ENCODE measurements around the gene NCKAP1. TPM values are rescaled to one million over a fixed set of nuclear protein-coding genes. Genes with fewer than 3 reads are reported as not detected.
"Not testable (repeated sequence)": the region's sequence is repeated elsewhere in the genome, so short reads cannot be mapped to it uniquely, and the experiment has no call there.

NCKAP1 gene
- total RNA-seq, 1 donor from 2014 or later: 13.2 TPM

DNA sequence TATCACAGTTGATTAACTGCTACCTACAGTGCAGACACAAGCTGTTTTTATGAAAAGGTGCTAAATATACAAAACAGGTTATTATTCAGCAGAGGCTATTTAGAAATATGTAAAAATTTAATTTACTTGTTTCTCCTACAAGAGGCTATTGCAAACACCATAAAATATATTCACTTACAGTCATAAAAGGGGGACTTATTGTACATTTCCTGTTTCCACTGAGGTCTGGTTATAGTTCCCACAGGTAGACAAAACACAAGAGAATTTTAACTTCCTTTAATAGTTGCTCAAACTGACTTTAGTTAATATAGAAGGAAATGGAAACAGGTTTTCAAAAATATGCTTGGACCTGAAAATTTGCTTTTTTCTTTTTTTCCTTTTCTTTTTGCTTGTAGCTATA lies 131.8 kb downstream of the NCKAP1 start:
- Mint-ChIP-seq H3K4me1 (ENCODE audit: low read depth) (no peaks in the 10 kb centered on the region), H3K36me3 (ENCODE audit: low read depth) (no peaks in the 10 kb centered on the region), H3K9me3 (no peaks in the 10 kb centered on the region), H3K4me3 (ENCODE audit: low read depth) (no peak overlapping the region), H3K27ac (no peak overlapping the region), H3K27me3 (ENCODE audit: low read depth) (peaks cover 2% of the 10 kb centered on the region)
- intact Hi-C loops (cut with micrococcal nuclease): no loop called here
- no peak for DNase-seq (ENCODE audit: low spot score)

DNA sequence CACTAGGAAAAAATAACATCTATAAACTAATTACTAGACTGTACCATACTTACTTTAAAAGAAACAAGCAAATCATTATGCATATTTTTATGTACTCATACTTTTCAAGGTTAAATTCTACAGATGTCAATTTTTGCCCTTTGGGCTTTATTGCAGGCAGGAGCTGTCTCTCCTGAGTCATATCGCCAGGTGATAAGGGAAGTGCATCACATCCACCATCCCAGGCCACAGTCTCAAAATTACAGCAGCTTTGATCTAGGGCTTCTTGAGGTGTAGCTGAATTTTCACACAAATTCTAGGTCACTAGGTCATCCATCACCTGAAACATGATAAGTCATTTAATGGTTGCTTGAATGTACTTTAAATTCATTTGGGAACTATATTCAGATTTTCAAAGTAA lies 133.4 kb downstream of the NCKAP1 start:
- H3K27ac Mint-ChIP-seq: no peak overlapping the region
- no peak overlapping the region for H3K4me3 Mint-ChIP-seq (ENCODE audit: low read depth)
- H3K36me3 Mint-ChIP-seq (ENCODE audit: low read depth): no peaks in the 10 kb centered on the region
- DNase-seq (ENCODE audit: low spot score): no peak
- peaks cover 2% of the 10 kb centered on the region for H3K27me3 Mint-ChIP-seq (ENCODE audit: low read depth)
- no peaks in the 10 kb centered on the region for H3K9me3 Mint-ChIP-seq
- no peaks in the 10 kb centered on the region for H3K4me1 Mint-ChIP-seq (ENCODE audit: low read depth)
- intact Hi-C loops (cut with micrococcal nuclease): no loop called here

DNA sequence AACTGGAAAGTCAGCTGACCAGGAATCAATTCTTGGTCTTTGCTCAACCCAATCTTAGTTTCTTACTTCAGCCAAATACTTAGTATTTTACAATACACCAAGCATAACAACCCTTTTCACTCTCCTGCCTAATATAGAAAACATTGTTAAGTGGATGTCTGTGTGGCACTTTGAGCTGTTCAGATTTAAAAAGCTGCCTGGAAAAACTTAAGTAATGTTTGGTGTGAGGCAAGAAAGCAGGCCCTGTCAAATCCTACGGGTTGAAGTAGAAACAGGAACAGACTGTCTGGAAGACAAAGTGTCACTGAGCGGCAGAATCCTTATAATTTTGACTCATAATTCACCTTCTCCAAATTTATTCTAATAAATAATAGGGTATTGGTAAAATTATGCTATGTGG lies 134.7 kb downstream of the NCKAP1 start:
- no peaks in the 10 kb centered on the region for H3K9me3 Mint-ChIP-seq
- no peak overlapping the region for H3K27ac Mint-ChIP-seq
- intact Hi-C loops (cut with micrococcal nuclease): no loop called here
- no peak for DNase-seq (ENCODE audit: low spot score)
- H3K4me3 Mint-ChIP-seq (ENCODE audit: low read depth): no peak overlapping the region
- H3K4me1 Mint-ChIP-seq (ENCODE audit: low read depth): no peaks in the 10 kb centered on the region
- peaks cover 2% of the 10 kb centered on the region for H3K27me3 Mint-ChIP-seq (ENCODE audit: low read depth)
- H3K36me3 Mint-ChIP-seq (ENCODE audit: low read depth): no peaks in the 10 kb centered on the region

DNA sequence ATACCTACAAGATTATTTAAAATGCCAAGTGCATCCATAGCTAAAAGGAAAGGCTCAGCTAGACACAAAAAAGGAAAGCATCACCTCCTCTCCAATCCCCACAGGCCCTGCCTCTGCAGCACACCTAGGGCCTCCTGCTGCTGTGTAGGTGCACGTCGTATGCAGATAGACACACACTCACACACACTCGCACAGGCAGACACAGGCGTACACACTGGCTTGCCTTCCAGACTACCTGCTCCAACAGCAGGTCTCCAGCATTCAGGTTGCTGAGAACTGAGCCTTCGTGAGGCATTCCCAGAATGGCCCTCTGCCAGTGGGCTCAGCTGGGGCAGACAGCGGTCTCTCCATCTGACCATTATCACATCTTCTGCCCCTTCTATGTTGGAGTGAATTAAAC lies 136.5 kb downstream of the NCKAP1 start:
- H3K4me3 Mint-ChIP-seq (ENCODE audit: low read depth): no peak overlapping the region
- intact Hi-C loops (cut with micrococcal nuclease): no loop called here
- DNase-seq (ENCODE audit: low spot score): no peak
- no peaks in the 10 kb centered on the region for H3K9me3 Mint-ChIP-seq
- H3K27me3 Mint-ChIP-seq (ENCODE audit: low read depth): peaks cover 4% of the 10 kb centered on the region
- H3K36me3 Mint-ChIP-seq (ENCODE audit: low read depth): no peaks in the 10 kb centered on the region
- H3K4me1 Mint-ChIP-seq (ENCODE audit: low read depth): no peaks in the 10 kb centered on the region
- H3K27ac Mint-ChIP-seq: no peak overlapping the region

- Mint-ChIP-seq H3K27ac (no peak overlapping the region), H3K27me3 (ENCODE audit: low read depth) (peaks cover 5% of the 10 kb centered on the region), H3K9me3 (no peaks in the 10 kb centered on the region), H3K36me3 (ENCODE audit: low read depth) (no peaks in the 10 kb centered on the region), H3K4me3 (ENCODE audit: low read depth) (no peak overlapping the region), H3K4me1 (ENCODE audit: low read depth) (no peaks in the 10 kb centered on the region)
- no peak for DNase-seq (ENCODE audit: low spot score)
- intact Hi-C loops (cut with micrococcal nuclease): no loop called here
Measured at GRCh38 chr2:182898718-182899117, 139.5 kb downstream of the NCKAP1 start.

GRCh38 chr2:182897137-182897536 lies 141.1 kb downstream of the NCKAP1 start:
- intact Hi-C loops (cut with micrococcal nuclease): no loop called here
- Mint-ChIP-seq H3K9me3 (no peaks in the 10 kb centered on the region), H3K4me1 (ENCODE audit: low read depth) (no peaks in the 10 kb centered on the region), H3K27me3 (ENCODE audit: low read depth) (peaks cover 5% of the 10 kb centered on the region), H3K36me3 (ENCODE audit: low read depth) (no peaks in the 10 kb centered on the region), H3K4me3 (ENCODE audit: low read depth) (no peak overlapping the region), H3K27ac (no peak overlapping the region)
- no peak for DNase-seq (ENCODE audit: low spot score)

- Mint-ChIP-seq H3K4me1 (ENCODE audit: low read depth) (no peaks in the 10 kb centered on the region), H3K36me3 (ENCODE audit: low read depth) (no peaks in the 10 kb centered on the region), H3K9me3 (no peaks in the 10 kb centered on the region), H3K27ac (no peak overlapping the region), H3K4me3 (ENCODE audit: low read depth) (no peak overlapping the region), H3K27me3 (ENCODE audit: low read depth) (peaks cover 5% of the 10 kb centered on the region)
- intact Hi-C loops (cut with micrococcal nuclease): no loop called here
- DNase-seq (ENCODE audit: low spot score): no peak
Measured at GRCh38 chr2:182895798-182896197, 142.5 kb downstream of the NCKAP1 start.

- intact Hi-C loops (cut with micrococcal nuclease): no loop called here
Measured at GRCh38 chr2:182895169-182895568, 143.1 kb downstream of the NCKAP1 start.

DNA sequence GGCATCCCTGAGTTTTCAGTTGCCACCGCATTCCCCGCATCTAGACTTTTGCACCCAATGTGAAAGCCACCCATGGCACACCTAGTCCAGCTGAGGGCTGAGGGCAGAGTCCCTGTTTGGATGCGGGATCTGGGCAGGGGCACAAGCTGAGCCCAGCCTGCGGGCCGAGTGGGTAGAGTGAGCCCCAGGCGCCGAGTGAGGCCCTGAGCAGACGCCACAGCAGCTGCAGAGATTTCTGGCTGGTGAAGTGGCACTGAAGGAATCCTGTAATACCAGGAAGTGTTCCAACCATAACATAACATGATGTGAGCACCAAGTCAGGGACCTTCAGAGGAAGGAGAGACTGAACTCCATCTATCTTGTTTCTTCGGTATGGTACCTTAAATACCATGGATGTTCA lies 144.1 kb downstream of the NCKAP1 start:
- Mint-ChIP-seq H3K27me3 (ENCODE audit: low read depth) (peaks cover 5% of the 10 kb centered on the region), H3K27ac (no peak overlapping the region), H3K36me3 (ENCODE audit: low read depth) (no peaks in the 10 kb centered on the region), H3K4me3 (ENCODE audit: low read depth) (no peak overlapping the region), H3K4me1 (ENCODE audit: low read depth) (no peaks in the 10 kb centered on the region), H3K9me3 (no peaks in the 10 kb centered on the region)
- intact Hi-C loops (cut with micrococcal nuclease): no loop called here
- DNase-seq (ENCODE audit: low spot score): no peak

More at GRCh38 chr2:182895169-182895568, 143.1 kb downstream of the NCKAP1 start:
- no peak overlapping the region for H3K4me3 Mint-ChIP-seq (ENCODE audit: low read depth)
- DNase-seq (ENCODE audit: low spot score): no peak
- no peaks in the 10 kb centered on the region for H3K9me3 Mint-ChIP-seq
- no peaks in the 10 kb centered on the region for H3K36me3 Mint-ChIP-seq (ENCODE audit: low read depth)
- H3K27ac Mint-ChIP-seq: no peak overlapping the region
- H3K27me3 Mint-ChIP-seq (ENCODE audit: low read depth): peaks cover 5% of the 10 kb centered on the region
- no peaks in the 10 kb centered on the region for H3K4me1 Mint-ChIP-seq (ENCODE audit: low read depth)

DNA sequence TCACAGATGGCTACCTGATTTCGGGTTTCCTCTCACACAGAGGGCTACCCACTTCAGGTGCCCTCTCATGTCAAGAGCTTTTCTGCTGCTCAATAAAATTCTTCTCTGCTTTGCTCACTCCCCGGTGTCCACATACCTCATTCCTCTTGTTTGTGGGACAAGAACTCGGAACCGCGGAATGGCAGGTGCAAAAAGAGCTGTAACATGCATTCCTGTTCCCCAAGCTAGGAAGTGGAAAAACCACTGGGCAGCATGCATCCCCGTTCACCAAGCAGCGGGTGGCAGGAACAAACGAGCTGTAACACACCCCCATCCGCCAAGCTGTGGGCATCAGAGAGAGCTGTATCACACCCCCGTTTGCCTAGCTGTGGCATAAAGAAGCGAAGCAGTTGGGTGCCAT lies 144.6 kb downstream of the NCKAP1 start:
- DNase-seq (ENCODE audit: low spot score): no peak
- Mint-ChIP-seq H3K27me3 (ENCODE audit: low read depth) (peaks cover 5% of the 10 kb centered on the region), H3K36me3 (ENCODE audit: low read depth) (no peaks in the 10 kb centered on the region), H3K4me1 (ENCODE audit: low read depth) (no peaks in the 10 kb centered on the region), H3K9me3 (no peaks in the 10 kb centered on the region), H3K4me3 (ENCODE audit: low read depth) (no peak overlapping the region), H3K27ac (no peak overlapping the region)
- intact Hi-C loops (cut with micrococcal nuclease): no loop called here

GRCh38 chr2:182893035-182893434 lies 145.2 kb downstream of the NCKAP1 start:
- H3K9me3 Mint-ChIP-seq; intact Hi-C loops (cut with micrococcal nuclease); H3K4me1 Mint-ChIP-seq (ENCODE audit: low read depth); DNase-seq (ENCODE audit: low spot score); H3K4me3 Mint-ChIP-seq (ENCODE audit: low read depth); H3K27ac Mint-ChIP-seq; H3K27me3 Mint-ChIP-seq (ENCODE audit: low read depth); H3K36me3 Mint-ChIP-seq (ENCODE audit: low read depth): not testable (repeated sequence)

DNA sequence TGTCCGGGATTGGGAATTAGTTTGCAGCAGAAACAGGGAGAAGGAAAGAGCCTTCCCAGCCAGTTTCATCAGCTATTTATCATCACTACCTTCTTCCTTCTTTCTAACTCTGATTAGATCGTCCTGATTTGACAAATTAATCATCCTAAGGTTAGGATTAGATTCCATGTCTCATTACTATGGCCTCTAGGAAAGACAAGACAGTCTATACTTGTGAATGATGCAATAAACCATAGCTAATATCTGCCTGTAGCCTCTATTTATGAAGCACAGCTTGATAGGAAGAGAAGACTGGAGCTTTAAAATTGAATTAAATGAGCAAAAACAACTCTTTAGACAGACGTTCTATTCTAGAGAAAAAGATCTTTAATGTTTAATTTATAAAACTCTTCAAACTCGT lies 146.6 kb downstream of the NCKAP1 start:
- Mint-ChIP-seq H3K4me3 (ENCODE audit: low read depth) (no peak overlapping the region), H3K27me3 (ENCODE audit: low read depth) (peaks cover 4% of the 10 kb centered on the region), H3K27ac (no peak overlapping the region), H3K36me3 (ENCODE audit: low read depth) (no peaks in the 10 kb centered on the region), H3K9me3 (no peaks in the 10 kb centered on the region), H3K4me1 (ENCODE audit: low read depth) (no peaks in the 10 kb centered on the region)
- no peak for DNase-seq (ENCODE audit: low spot score)
- intact Hi-C loops (cut with micrococcal nuclease): no loop called here

GRCh38 chr2:182890773-182891378 lies 147.4 kb downstream of the NCKAP1 start:
- Mint-ChIP-seq H3K9me3 (no peaks in the 10 kb centered on the region), H3K36me3 (ENCODE audit: low read depth) (no peaks in the 10 kb centered on the region), H3K27me3 (ENCODE audit: low read depth) (peaks cover 2% of the 10 kb centered on the region), H3K4me3 (ENCODE audit: low read depth) (no peak overlapping the region), H3K4me1 (ENCODE audit: low read depth) (no peaks in the 10 kb centered on the region), H3K27ac (no peak overlapping the region)
- DNase-seq (ENCODE audit: low spot score): no peak
- intact Hi-C loops (cut with micrococcal nuclease): no loop called here

- H3K9me3 Mint-ChIP-seq: no peaks in the 10 kb centered on the region
- H3K4me3 Mint-ChIP-seq (ENCODE audit: low read depth): no peak overlapping the region
- no peak for DNase-seq (ENCODE audit: low spot score)
- intact Hi-C loops (cut with micrococcal nuclease): no loop called here
- H3K36me3 Mint-ChIP-seq (ENCODE audit: low read depth): no peaks in the 10 kb centered on the region
- H3K27ac Mint-ChIP-seq: no peak overlapping the region
- H3K4me1 Mint-ChIP-seq (ENCODE audit: low read depth): no peaks in the 10 kb centered on the region
- H3K27me3 Mint-ChIP-seq (ENCODE audit: low read depth): peaks cover 2% of the 10 kb centered on the region
Measured at GRCh38 chr2:182890305-182890704, 148.0 kb downstream of the NCKAP1 start.
